Neural cell (in vitro differentiated cells): ENCODE data around the gene RIC8B. TPM values are rescaled to one million over a fixed set of nuclear protein-coding genes. Genes with fewer than 3 reads are reported as not detected.

ENCODE experiments used
- H2AFZ ChIP-seq: fragments of 200-600, 300-800 bp; sonication (generic), shearing (Covaris generic); 2 replicates; pipeline ENCODE4 v1.6.0; 2014; ENCODE audit warnings: low read depth, mild to moderate bottlenecking, antibody characterized with exemption, low read length, moderate library complexity
- H3F3A ChIP-seq: fragments of 200-600 bp; shearing (Covaris generic); 2 replicates; pipeline ENCODE4 v1.6.1; 2016; ENCODE audit warnings: mild to moderate bottlenecking, moderate library complexity, mixed read lengths, antibody characterized with exemption, low read length; ENCODE audit not compliant: insufficient read depth, poor library complexity, severe bottlenecking
- H3K27ac ChIP-seq: fragments of 200-600, 300-800 bp; sonication (generic), shearing (Covaris generic); 2 replicates; pipeline ENCODE4 v1.5.1; 2014; ENCODE audit warnings: mild to moderate bottlenecking, low read length, moderate library complexity
- H3K27me3 ChIP-seq: fragments of 300-800, 200-600 bp; sonication (generic), shearing (Covaris generic); 2 replicates; pipeline ENCODE4 v1.6.0; 2014; ENCODE audit warnings: mild to moderate bottlenecking, low read depth, low read length, moderate library complexity; ENCODE audit not compliant: insufficient read depth
- H3K36me3 ChIP-seq: fragments of 300-800, 200-600 bp; sonication (generic), shearing (Covaris generic); 2 replicates; pipeline ENCODE4 v1.5.1; 2014; ENCODE audit warnings: mild to moderate bottlenecking, antibody characterized with exemption, low read length, moderate library complexity; ENCODE audit not compliant: insufficient read depth
- H3K4me2 ChIP-seq: fragments of 300-800, 200-600 bp; sonication (generic), shearing (Covaris generic); 2 replicates; pipeline ENCODE4 v1.6.0; 2014; ENCODE audit warnings: mild to moderate bottlenecking, low read length
- H3K4me3 ChIP-seq: fragments of 300-800, 200-600 bp; sonication (generic), shearing (Covaris generic); 2 replicates; pipeline ENCODE4 v1.5.1; 2014; ENCODE audit warnings: mild to moderate bottlenecking, low read length, moderate library complexity
- H3K79me2 ChIP-seq: fragments of 200-600 bp; shearing (Covaris generic); replicated peaks from 2 replicates; pipeline ENCODE4 v1.6.0; 2014; ENCODE audit warnings: mild to moderate bottlenecking, low read length, moderate library complexity; ENCODE audit not compliant: insufficient read depth
- H3K9ac ChIP-seq: fragments of 300-800, 200-600 bp; sonication (generic), shearing (Covaris generic); 2 replicates; pipeline ENCODE4 v1.6.1; 2016; ENCODE audit warnings: mild to moderate bottlenecking, low read length, mixed read lengths
- H3K9me2 ChIP-seq: fragments of 200-600 bp; shearing (Covaris generic); 2 replicates; pipeline ENCODE4 v1.6.1; 2016; ENCODE audit warnings: mild to moderate bottlenecking, low read length, mixed read lengths; ENCODE audit not compliant: insufficient read depth
- H3K9me3 ChIP-seq: fragments of 200-600, 300-800 bp; sonication (generic), shearing (Covaris generic); 2 replicates; pipeline ENCODE4 v1.6.1; 2016; ENCODE audit warnings: mild to moderate bottlenecking, mixed run types, low read length, moderate library complexity, mixed read lengths
- H4K20me1 ChIP-seq: fragments of 200-600 bp; shearing (Covaris generic); 2 replicates; pipeline ENCODE4 v1.6.1; 2016; ENCODE audit warnings: mild to moderate bottlenecking, mixed run types; ENCODE audit not compliant: insufficient read depth
- CTCF ChIP-seq: fragments of 450-650 bp; IDR thresholded peaks from 2 replicates; pipeline ENCODE4 v1.5.1; 2014; ENCODE audit warnings: antibody characterized with exemption, mild to moderate bottlenecking, moderate library complexity; ENCODE audit not compliant: poor library complexity, severe bottlenecking
- EP300 ChIP-seq: fragments of 450-650 bp; conservative IDR thresholded peaks from 2 replicates; pipeline ENCODE4 v1.6.1; 2014; ENCODE audit warnings: antibody characterized with exemption, mild to moderate bottlenecking, moderate library complexity; ENCODE audit not compliant: poor library complexity, severe bottlenecking
- EZH2 ChIP-seq: fragments of 200-600, 300-800 bp; shearing (Covaris generic), sonication (generic); IDR thresholded peaks from 2 replicates; pipeline ENCODE4 v1.6.1; 2014; ENCODE audit warnings: antibody characterized with exemption, low read length, borderline replicate concordance, mild to moderate bottlenecking; ENCODE audit not compliant: insufficient read depth, poor library complexity, severe bottlenecking
- MXI1 ChIP-seq: fragments of 450-650 bp; conservative IDR thresholded peaks from 2 replicates; pipeline ENCODE4 v1.6.1; 2014; ENCODE audit warnings: antibody characterized with exemption, mild to moderate bottlenecking; ENCODE audit not compliant: poor library complexity, severe bottlenecking
- POLR2AphosphoS5 ChIP-seq: IDR thresholded peaks from 2 replicates; pipeline ENCODE4 v1.6.1; 2012
- RAD21 ChIP-seq: fragments of 450-650 bp; conservative IDR thresholded peaks from 2 replicates; pipeline ENCODE4 v1.6.1; 2014; ENCODE audit warnings: antibody characterized with exemption, mild to moderate bottlenecking, moderate library complexity
- REST ChIP-seq: IDR thresholded peaks from 2 replicates; pipeline ENCODE4 v1.6.1; 2012; ENCODE audit warnings: borderline replicate concordance
- SMC3 ChIP-seq: fragments of 450-650 bp; conservative IDR thresholded peaks from 2 replicates; pipeline ENCODE4 v1.6.1; 2014; ENCODE audit warnings: antibody characterized with exemption, mild to moderate bottlenecking, moderate library complexity; ENCODE audit not compliant: poor library complexity
- TAF1 ChIP-seq: IDR thresholded peaks from 2 replicates; pipeline ENCODE4 v1.6.1; 2012; ENCODE audit warnings: low read depth
- polyA plus RNA-seq: library from polyadenylated mRNA; depleted of rRNA; stranded (reverse); fragments of >200 nt; gene quantifications from 2 replicates; pipeline ENCODE4 v1.2.3, GENCODE V29; 2014

The RIC8B gene
- polyA plus RNA-seq, 1 donor from 2014 or later, result 30.0 TPM

- no peaks in the 10 kb centered on the region for H3K79me2 ChIP-seq
- H3K27me3 ChIP-seq, result no peaks in the 10 kb centered on the region
- no peaks in the 10 kb centered on the region for H3F3A ChIP-seq
- H4K20me1 ChIP-seq, result no peaks in the 10 kb centered on the region
- no peak overlapping the region for H3K9ac ChIP-seq
- H3K4me2 ChIP-seq, result no peak overlapping the region
- H3K27ac ChIP-seq, result no peak overlapping the region
- no peak overlapping the region for H2AFZ ChIP-seq
- H3K9me3 ChIP-seq, result no peaks in the 10 kb centered on the region
- H3K4me3 ChIP-seq, result no peak overlapping the region
- H3K9me2 ChIP-seq, result no peaks in the 10 kb centered on the region
- TF ChIP-seq TAF1, result no peak
- no peaks in the 10 kb centered on the region for H3K36me3 ChIP-seq
Observed at GRCh38 chr12:106739318-106739717, 35.2 kb upstream of the RIC8B start.

- H3K27ac ChIP-seq, result no peak overlapping the region
- H2AFZ ChIP-seq, result no peak overlapping the region
- H3K36me3 ChIP-seq, result no peaks in the 10 kb centered on the region
- TF ChIP-seq CTCF (no peak), TAF1 (no peak), EZH2 (no peak)
- H3K9me2 ChIP-seq, result no peaks in the 10 kb centered on the region
- no peaks in the 10 kb centered on the region for H3K79me2 ChIP-seq
- no peaks in the 10 kb centered on the region for H4K20me1 ChIP-seq
- no peak overlapping the region for H3K4me2 ChIP-seq
- H3K9ac ChIP-seq, result no peak overlapping the region
- H3K4me3 ChIP-seq, result no peak overlapping the region
- H3K27me3 ChIP-seq, result no peaks in the 10 kb centered on the region
- no peaks in the 10 kb centered on the region for H3K9me3 ChIP-seq
- no peaks in the 10 kb centered on the region for H3F3A ChIP-seq
Observed at GRCh38 chr12:106739815-106740530, 34.5 kb upstream of the RIC8B start.

GRCh38 chr12:106740818-106741217 is 33.7 kb upstream of the RIC8B start:
- Histone ChIP-seq H3K27me3 (no peaks in the 10 kb centered on the region), H3K36me3 (no peaks in the 10 kb centered on the region), H2AFZ (no peak overlapping the region), H3F3A (no peaks in the 10 kb centered on the region), H3K4me3 (no peak overlapping the region), H3K9me2 (no peaks in the 10 kb centered on the region), H3K4me2 (no peak overlapping the region), H3K9me3 (no peaks in the 10 kb centered on the region), H3K27ac (no peak overlapping the region), H3K79me2 (no peaks in the 10 kb centered on the region), H4K20me1 (no peaks in the 10 kb centered on the region), H3K9ac (no peak overlapping the region)
- TF ChIP-seq CTCF (no peak), TAF1 (no peak), SMC3 (no peak), EZH2 (no peak), REST (no peak), MXI1 (no peak), RAD21 (no peak), EP300 (no peak), POLR2AphosphoS5 (no peak)
